BJ (cell line): ENCODE data around the gene PDGFRA. TPM values are rescaled to one million over a fixed set of nuclear protein-coding genes. Genes with fewer than 3 reads are reported as not detected.

Experiments used
- CTCF ChIA-PET: fragments of 350-600 bp; formaldehyde crosslinking; extraction: SDS; loops from one replicate; lab custom pipeline; 2021; ENCODE audit warnings: antibody characterized with exemption, inconsistent platforms; lab: Yijun Ruan, JAX
- POLR2A ChIA-PET: fragments of 300-600 bp; sonication (Branson Sonifier 250); formaldehyde crosslinking; extraction: SDS; loops from one replicate; lab custom pipeline; 2021; ENCODE audit warnings: antibody characterized with exemption; lab: Charles Lee
- DNase-seq: peaks from one replicate; pipeline ENCODE4 v3.0.0-alpha.2; 2011; ENCODE audit warnings: low read depth
- H3K27me3 ChIP-seq: 2 replicates; pipeline ENCODE4 v1.6.0; 2011; ENCODE audit warnings: low read length; ENCODE audit not compliant: control insufficient read depth, insufficient read depth
- H3K36me3 ChIP-seq: 2 replicates; pipeline ENCODE4 v1.5.1; 2011; ENCODE audit warnings: low read length; ENCODE audit not compliant: control insufficient read depth, insufficient read depth
- H3K4me3 ChIP-seq: 2 replicates; pipeline ENCODE4 v1.5.1; 2011; ENCODE audit warnings: low read depth, mild to moderate bottlenecking, control low read depth, low read length
- polyA plus RNA-seq: library from polyadenylated mRNA; depleted of rRNA; stranded (reverse); fragments of >200 nt; gene quantifications from 2 replicates; pipeline ENCODE4 v1.2.3, GENCODE V29; 2011
- TF ChIP-seq, protein P1 (sequence below): IDR thresholded peaks from 2 replicates; pipeline ENCODE4 v1.5.1; 2011; ENCODE audit warnings: low read depth, mild to moderate bottlenecking, control low read depth, inconsistent platforms, low read length, moderate library complexity; ENCODE audit not compliant: insufficient read depth

The PDGFRA gene
- polyA plus RNA-seq, 1 experiment, result 90.5 TPM

DNA sequence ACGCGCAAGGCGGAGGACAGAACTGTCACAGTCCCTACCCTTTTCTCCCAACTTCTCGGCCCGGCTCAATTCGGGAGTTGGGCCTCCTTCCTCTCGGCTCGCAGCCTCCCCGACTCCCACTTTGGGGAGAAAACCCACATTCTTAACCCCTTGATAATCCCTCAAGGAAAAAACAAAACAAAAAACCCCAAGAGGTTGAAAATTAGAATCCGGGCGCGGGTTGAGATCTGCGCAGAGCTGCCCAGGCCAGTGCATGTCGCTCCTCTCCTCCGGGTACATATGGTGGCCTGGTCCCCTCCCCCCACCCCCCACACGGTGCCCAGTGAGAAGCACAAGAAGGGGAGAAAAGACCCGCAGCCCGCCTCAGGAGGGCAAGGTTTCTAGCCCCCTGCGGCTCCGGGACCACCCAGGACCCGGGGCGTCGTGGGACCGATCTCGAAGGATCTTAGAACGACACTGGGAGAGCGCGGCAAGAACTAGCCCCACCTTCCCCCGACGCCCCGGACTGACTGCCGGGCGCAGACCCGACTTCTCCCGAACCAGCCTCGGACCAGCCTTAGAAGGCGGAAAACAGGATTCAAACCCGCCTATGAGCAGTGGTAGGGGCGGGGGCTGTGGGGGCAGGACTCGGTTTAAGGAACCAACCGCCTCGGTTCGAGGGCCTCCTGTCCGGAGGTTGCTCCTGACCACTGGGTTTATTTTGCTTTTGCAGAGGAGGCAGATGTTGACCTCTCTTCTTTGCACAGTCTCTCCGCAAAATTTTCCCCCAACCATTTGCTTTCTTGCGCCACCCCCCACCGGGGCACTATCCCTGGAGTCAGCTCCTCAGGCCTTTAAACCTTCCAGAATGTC, 2.5 kb upstream of the PDGFRA start:
- CTCF ChIA-PET, result interaction anchor here (0.7 to 5.0 kb wide), 6 partner anchors 8 to 565 kb away, joined by 3 to 34 read pairs (median 5); no protein-coding TSS in a partner anchor
- Histone ChIP-seq H3K4me3 (peak overlapping the region; percentile 92), H3K27me3 (no peaks in the 10 kb centered on the region), H3K36me3 (peaks cover 10% of the 10 kb centered on the region; the same call in 1 of the 2 replicates)
- POLR2A ChIA-PET, result no interaction called here
- no peak for DNase-seq
- TF ChIP-seq, protein P1, sequence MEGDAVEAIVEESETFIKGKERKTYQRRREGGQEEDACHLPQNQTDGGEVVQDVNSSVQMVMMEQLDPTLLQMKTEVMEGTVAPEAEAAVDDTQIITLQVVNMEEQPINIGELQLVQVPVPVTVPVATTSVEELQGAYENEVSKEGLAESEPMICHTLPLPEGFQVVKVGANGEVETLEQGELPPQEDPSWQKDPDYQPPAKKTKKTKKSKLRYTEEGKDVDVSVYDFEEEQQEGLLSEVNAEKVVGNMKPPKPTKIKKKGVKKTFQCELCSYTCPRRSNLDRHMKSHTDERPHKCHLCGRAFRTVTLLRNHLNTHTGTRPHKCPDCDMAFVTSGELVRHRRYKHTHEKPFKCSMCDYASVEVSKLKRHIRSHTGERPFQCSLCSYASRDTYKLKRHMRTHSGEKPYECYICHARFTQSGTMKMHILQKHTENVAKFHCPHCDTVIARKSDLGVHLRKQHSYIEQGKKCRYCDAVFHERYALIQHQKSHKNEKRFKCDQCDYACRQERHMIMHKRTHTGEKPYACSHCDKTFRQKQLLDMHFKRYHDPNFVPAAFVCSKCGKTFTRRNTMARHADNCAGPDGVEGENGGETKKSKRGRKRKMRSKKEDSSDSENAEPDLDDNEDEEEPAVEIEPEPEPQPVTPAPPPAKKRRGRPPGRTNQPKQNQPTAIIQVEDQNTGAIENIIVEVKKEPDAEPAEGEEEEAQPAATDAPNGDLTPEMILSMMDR, result no peak

DNA sequence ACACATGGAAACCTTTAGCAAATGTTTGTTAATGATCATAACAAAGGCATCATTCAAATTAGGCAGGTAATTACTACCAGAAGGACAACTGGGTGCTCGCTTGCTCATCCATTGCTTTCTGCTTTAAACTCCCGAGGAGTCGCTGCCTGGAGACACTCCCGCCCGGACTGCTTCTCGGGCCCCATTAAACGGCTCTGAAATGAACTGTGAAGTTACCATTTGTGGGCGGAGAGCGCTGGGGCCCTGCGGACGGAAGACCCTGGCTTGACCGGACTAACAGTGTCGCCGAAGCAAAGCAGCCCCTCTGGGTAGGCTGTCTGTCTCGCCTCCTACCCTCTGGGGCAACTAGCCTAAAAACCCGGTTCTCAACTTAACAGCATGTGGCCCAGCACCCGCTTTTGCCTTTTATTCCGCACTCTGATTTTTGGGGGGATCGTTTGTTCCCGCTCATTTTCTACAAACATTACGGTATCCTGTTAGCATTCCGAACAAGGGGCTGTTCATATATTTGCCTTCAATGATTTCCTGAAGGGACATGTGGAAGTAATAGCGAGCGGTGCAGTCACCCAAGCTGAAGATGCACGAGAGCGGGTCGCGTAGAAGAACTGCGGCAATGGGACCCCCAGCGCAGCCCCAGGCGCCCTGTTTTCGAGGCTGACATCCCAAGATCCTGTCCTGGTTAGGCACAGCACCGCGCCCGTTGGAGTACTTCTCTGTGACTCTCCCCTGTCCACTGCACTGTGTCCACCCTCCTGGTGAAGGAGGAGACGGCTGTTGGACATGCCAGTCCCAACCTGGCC, 1.6 kb upstream of the PDGFRA start:
- no peaks in the 10 kb centered on the region for H3K27me3 ChIP-seq
- ChIA-PET CTCF (interaction anchor here (0.6 to 5.0 kb wide), 15 partner anchors 8 to 1213 kb away, joined by 3 to 34 read pairs (median 5); no protein-coding TSS in a partner anchor), POLR2A (no interaction called here)
- TF ChIP-seq, protein P1, result no peak
- no peak for DNase-seq
- peak overlapping the region; percentile 92 for H3K4me3 ChIP-seq
- H3K36me3 ChIP-seq, result peaks cover 10% of the 10 kb centered on the region; the same call in 1 of the 2 replicates

DNA sequence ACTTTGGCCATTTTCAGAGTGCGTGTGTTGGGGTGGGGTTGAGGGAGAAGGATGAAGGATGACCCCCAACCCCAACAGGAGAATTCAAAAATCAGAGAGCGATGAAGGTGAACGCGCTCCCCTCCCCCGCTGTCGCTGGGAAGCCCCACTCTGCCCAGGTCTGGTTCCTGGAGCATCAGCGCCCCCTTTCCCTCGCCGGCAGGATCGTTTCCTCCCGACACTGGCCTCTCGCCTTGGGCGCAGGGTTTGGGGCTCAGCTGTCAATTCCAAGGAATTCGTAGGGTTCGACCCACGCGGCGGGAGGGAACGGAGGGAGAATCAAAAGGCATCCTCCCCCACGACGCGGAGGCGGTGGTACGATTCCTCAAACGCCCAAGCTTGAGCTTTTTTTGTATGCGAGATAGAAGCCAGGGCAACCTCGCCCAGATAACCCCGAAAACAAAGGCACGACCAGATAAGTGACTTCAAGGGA, 1.0 kb upstream of the PDGFRA start:
- DNase-seq, result no peak
- peak overlapping the region; percentile 92 for H3K4me3 ChIP-seq
- peaks cover 10% of the 10 kb centered on the region; the same call in 1 of the 2 replicates for H3K36me3 ChIP-seq
- no peaks in the 10 kb centered on the region for H3K27me3 ChIP-seq
- ChIA-PET CTCF (interaction anchor here (0.6 to 5.0 kb wide), 15 partner anchors 9 to 1213 kb away, joined by 3 to 34 read pairs (median 5); no protein-coding TSS in a partner anchor), POLR2A (no interaction called here)
- TF ChIP-seq, protein P1, result peak; percentile 97

- TF ChIP-seq, protein P1, result no peak
- DNase-seq, result no peak
- no peaks in the 10 kb centered on the region for H3K27me3 ChIP-seq
- POLR2A ChIA-PET, result interaction anchor here (0.6 to 0.7 kb wide), 2 partner anchors 296 to 314 kb away, joined by 3 to 7 read pairs; no protein-coding TSS in a partner anchor
- CTCF ChIA-PET, result interaction anchor here (0.6 to 5.0 kb wide), 16 partner anchors 10 to 1214 kb away, joined by 3 to 34 read pairs (median 4); no protein-coding TSS in a partner anchor
- H3K4me3 ChIP-seq, result peak overlapping the region; percentile 92
- peaks cover 10% of the 10 kb centered on the region; the same call in 1 of the 2 replicates for H3K36me3 ChIP-seq
Measured at GRCh38 chr4:54228546-54228945, 547 bp upstream of the PDGFRA start.
